ENCODE measurements around the gene ZDHHC20. TPM values are rescaled to one million over a fixed set of nuclear protein-coding genes. Genes with fewer than 3 reads are reported as not detected.
"Not testable (repeated sequence)": the region's sequence is repeated elsewhere in the genome, so short reads cannot be mapped to it uniquely, and the experiment has no call there.

ZDHHC20 gene
- total RNA-seq, 4 donors from 2014 or later: 48.2 to 92.9 (median 69.5) TPM

DNA sequence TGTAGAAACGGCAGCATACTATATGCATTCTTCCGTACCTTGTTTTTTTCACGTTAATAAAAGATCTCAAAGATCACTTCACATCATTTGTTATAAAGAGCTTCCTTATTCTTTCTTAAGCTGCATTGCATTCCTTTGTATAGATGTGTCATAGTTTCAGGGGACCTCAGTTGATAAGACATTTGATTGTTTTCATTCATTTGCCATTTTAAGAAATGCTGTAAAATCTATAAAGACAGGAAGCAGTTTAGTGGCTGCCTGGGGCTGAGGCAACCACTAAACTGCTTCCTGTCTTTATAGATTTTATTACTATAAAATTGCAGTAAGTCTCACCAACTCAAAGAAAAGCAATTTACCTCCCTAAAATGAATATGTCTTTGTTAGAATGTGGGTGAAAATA lies 59.4 kb downstream of the ZDHHC20 start:
- DNase-seq (ENCODE audit: low spot score in 2 of 2): no peak
- TF ChIP-seq EP300 (IDR thresholded peaks at IDR 0.05): no peak
- no peak for TF ChIP-seq POLR2A (IDR thresholded peaks at IDR 0.05)
- TF ChIP-seq POLR2AphosphoS5 (IDR thresholded peaks at IDR 0.05): no peak
- TF ChIP-seq, protein P1, sequence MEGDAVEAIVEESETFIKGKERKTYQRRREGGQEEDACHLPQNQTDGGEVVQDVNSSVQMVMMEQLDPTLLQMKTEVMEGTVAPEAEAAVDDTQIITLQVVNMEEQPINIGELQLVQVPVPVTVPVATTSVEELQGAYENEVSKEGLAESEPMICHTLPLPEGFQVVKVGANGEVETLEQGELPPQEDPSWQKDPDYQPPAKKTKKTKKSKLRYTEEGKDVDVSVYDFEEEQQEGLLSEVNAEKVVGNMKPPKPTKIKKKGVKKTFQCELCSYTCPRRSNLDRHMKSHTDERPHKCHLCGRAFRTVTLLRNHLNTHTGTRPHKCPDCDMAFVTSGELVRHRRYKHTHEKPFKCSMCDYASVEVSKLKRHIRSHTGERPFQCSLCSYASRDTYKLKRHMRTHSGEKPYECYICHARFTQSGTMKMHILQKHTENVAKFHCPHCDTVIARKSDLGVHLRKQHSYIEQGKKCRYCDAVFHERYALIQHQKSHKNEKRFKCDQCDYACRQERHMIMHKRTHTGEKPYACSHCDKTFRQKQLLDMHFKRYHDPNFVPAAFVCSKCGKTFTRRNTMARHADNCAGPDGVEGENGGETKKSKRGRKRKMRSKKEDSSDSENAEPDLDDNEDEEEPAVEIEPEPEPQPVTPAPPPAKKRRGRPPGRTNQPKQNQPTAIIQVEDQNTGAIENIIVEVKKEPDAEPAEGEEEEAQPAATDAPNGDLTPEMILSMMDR (IDR thresholded peaks at IDR 0.05): no peak
- H3K27ac ChIP-seq: no peak overlapping the region
- H3K4me3 ChIP-seq: no peak overlapping the region
- no peaks in the 10 kb centered on the region for H3K4me1 ChIP-seq
- WGBS: 66% methylated on average over 3 of the region's 3 CpGs
- H3K36me3 ChIP-seq: peaks cover 38% of the 10 kb centered on the region
- H3K27me3 ChIP-seq: no peaks in the 10 kb centered on the region
- H3K9me3 ChIP-seq: no peaks in the 10 kb centered on the region

DNA sequence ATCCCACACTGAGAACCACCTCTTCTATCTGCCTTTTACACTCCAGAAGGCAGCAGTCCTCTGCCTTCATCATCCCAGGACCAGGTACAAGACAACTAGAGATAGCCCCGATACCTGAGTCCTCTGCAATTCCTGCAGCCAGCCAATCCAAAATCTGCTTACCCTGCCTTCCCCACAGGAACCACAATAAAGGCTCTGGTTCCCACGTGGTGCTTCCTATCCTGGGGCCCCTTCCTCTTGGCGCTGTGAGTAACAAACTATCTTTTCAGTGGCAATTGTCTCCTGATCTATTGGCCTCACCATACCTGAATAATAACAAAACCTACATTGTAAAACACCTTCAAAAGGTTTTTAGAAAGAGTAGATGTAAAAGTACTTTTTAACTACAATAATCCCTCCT lies 63.1 kb downstream of the ZDHHC20 start:
- Histone ChIP-seq H3K9me3 (no peaks in the 10 kb centered on the region), H3K27ac (no peak overlapping the region), H3K4me3 (no peak overlapping the region), H3K36me3 (peaks cover 38% of the 10 kb centered on the region), H3K4me1 (no peaks in the 10 kb centered on the region), H3K27me3 (no peaks in the 10 kb centered on the region)
- no peak for TF ChIP-seq POLR2A (IDR thresholded peaks at IDR 0.05)
- no peak for TF ChIP-seq POLR2AphosphoS5 (IDR thresholded peaks at IDR 0.05)
- TF ChIP-seq EP300 (IDR thresholded peaks at IDR 0.05): no peak
- TF ChIP-seq, protein P1 (IDR thresholded peaks at IDR 0.05): no peak
- DNase-seq (ENCODE audit: low spot score in 2 of 2): no peak
- 84% methylated on average over 3 of the region's 3 CpGs for WGBS

DNA sequence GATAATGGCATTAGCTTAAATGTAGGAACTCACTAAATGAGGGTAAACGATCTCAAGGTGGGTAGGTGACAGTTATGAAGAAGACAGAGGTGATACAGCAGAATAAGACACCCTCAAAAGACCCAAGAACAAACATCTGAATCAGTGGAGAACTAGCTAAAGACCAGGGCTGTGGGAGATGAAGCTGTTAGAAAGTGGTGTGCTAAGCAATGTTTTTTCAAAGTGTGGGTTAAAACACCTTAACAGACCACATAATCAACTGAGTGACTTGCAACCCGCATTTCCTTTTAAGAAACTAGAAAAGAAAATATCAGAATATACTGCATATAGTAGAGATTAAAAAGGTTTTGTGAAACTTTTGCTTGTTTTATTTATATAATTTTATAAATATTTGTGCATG lies 70.0 kb downstream of the ZDHHC20 start:
- DNase-seq (ENCODE audit: low spot score in 2 of 2): no peak
- TF ChIP-seq EP300 (IDR thresholded peaks at IDR 0.05) (no peak), POLR2A (IDR thresholded peaks at IDR 0.05) (no peak), POLR2AphosphoS5 (IDR thresholded peaks at IDR 0.05) (no peak)
- TF ChIP-seq, protein P1 (IDR thresholded peaks at IDR 0.05): no peak
- H3K27me3 ChIP-seq: no peaks in the 10 kb centered on the region
- H3K36me3 ChIP-seq: peaks cover 67% of the 10 kb centered on the region
- no peak overlapping the region for H3K27ac ChIP-seq
- 96% methylated on average over 2 of the region's 2 CpGs for WGBS
- H3K4me1 ChIP-seq: no peaks in the 10 kb centered on the region
- H3K9me3 ChIP-seq: no peaks in the 10 kb centered on the region
- H3K4me3 ChIP-seq: no peak overlapping the region

DNA sequence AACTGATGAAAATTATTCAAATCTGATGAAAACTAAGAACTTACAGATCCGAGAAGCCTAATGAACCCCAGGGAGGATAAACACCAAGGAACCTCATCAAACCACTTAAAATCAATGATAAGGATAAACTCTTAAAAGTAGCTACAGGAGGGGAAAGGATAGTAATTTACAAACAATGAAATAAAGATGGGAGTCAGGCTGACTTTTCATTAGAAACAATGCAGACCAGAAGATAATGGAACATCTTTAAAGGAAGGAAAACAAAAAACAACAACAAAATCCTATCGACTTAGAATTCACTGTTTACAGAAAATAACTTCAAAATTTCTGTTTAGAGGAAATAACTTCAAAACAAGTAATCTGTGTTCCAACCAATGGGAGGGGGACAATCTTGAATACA lies 73.4 kb downstream of the ZDHHC20 start:
- 94% methylated on average over 2 of the region's 2 CpGs for WGBS
- no peak overlapping the region for H3K4me3 ChIP-seq
- TF ChIP-seq, protein P1 (IDR thresholded peaks at IDR 0.05): no peak
- no peak for TF ChIP-seq EP300 (IDR thresholded peaks at IDR 0.05)
- TF ChIP-seq POLR2A (IDR thresholded peaks at IDR 0.05): no peak
- TF ChIP-seq POLR2AphosphoS5 (IDR thresholded peaks at IDR 0.05): no peak

DNA sequence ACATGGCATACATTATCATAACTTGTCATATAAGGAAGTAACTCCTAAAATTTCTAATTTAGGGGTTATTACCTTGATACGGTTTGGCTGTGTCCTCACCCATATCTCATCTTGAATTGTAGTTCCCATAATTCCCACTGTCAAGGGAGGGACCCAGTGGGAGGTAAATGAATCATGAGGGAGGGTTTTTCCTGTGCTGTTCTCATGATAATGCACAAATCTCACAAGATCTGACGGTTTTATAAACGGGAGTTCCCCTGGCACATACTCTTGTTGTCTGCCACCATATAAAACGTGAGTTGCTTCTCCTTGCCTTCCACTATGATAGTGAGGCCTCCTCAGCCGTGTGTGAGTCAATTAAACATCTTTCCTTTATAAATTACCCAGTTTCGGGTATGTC lies 76.0 kb downstream of the ZDHHC20 start:
- DNase-seq (ENCODE audit: low spot score in 2 of 2): no peak
- Histone ChIP-seq H3K27me3 (no peaks in the 10 kb centered on the region), H3K4me3 (no peak overlapping the region), H3K36me3 (peaks cover 71% of the 10 kb centered on the region), H3K4me1 (no peaks in the 10 kb centered on the region), H3K27ac (no peak overlapping the region), H3K9me3 (no peaks in the 10 kb centered on the region)
- 86% methylated on average over 6 of the region's 6 CpGs for WGBS
- TF ChIP-seq POLR2A (IDR thresholded peaks at IDR 0.05): no peak
- TF ChIP-seq, protein P1 (IDR thresholded peaks at IDR 0.05): no peak
- no peak for TF ChIP-seq POLR2AphosphoS5 (IDR thresholded peaks at IDR 0.05)
- TF ChIP-seq EP300 (IDR thresholded peaks at IDR 0.05): no peak

More for the DNA sequence above, 73.4 kb downstream of the ZDHHC20 start:
- Histone ChIP-seq H3K4me1 (no peaks in the 10 kb centered on the region), H3K27ac (no peak overlapping the region), H3K9me3 (no peaks in the 10 kb centered on the region), H3K27me3 (no peaks in the 10 kb centered on the region), H3K36me3 (peaks cover 75% of the 10 kb centered on the region)
- DNase-seq (ENCODE audit: low spot score in 2 of 2): no peak

DNA sequence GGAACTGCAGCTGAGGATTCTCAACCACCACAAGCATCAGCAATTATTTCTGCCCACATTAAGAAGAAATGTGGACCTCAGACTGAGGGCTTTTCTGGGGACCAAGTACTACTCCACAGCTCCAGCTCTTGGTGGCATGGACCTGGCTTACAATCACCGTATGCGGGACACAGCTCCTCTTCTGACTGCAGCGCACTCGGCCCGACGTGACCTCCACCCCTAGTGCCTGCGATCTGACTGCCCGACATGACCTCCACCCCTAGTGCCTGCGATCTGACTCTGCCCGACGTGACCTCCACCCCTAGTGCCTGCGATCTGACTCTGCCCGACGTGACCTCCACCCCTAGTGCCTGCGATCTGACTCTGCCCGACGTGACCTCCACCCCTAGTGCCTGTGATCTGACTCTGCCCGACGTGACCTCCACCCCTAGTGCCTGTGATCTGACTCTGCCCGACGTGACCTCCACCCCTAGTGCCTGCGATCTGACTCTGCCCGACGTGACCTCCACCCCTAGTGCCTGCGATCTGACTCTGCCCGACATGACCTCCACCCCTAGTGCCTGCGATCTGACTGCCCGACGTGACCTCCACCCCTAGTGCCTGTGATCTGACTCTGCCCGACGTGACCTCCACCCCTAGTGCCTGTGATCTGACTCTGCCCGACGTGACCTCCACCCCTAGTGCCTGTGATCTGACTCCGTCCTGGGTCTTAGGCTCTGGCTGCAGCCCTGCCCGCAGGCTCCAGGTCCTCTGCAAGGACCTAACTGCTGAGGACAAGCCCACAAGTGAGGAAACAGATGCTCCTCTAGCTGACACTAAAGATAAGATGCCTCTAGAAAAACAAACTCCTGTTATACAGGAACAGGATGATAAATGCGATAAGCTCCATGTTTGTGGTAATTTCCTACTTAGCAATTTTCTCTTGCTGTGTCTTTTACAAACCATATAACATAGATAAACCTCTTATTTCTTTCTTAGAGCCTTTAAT lies 81.8 kb downstream of the ZDHHC20 start:
- not testable (repeated sequence) for DNase-seq (ENCODE audit: low spot score in 2 of 2); H3K27me3 ChIP-seq; H3K4me1 ChIP-seq; H3K9me3 ChIP-seq; H3K4me3 ChIP-seq; H3K27ac ChIP-seq
- WGBS: 90% methylated on average over 36 of the region's 36 CpGs
- H3K36me3 ChIP-seq: peaks cover 63% of the 10 kb centered on the region
